Progenitor cell of endocrine pancreas (in vitro differentiated cells): ENCODE results near the gene AXIN2. TPM values are rescaled to one million over a fixed set of nuclear protein-coding genes. Genes with fewer than 3 reads are reported as not detected.

Experiments used
- DNase-seq: peaks from one replicate; pipeline ENCODE4 v3.0.0; 2021; ENCODE audit warnings: low spot score; ENCODE audit not compliant: unreplicated experiment
- H3K27ac Mint-ChIP-seq: 2 replicates; pipeline ENCODE4 v1.8.0; 2021; ENCODE audit warnings: mild to moderate bottlenecking, moderate library complexity, mixed read lengths
- H3K27me3 Mint-ChIP-seq: 2 replicates; pipeline ENCODE4 v1.8.0; 2021; ENCODE audit warnings: mixed read lengths
- H3K36me3 Mint-ChIP-seq: 2 replicates; pipeline ENCODE4 v1.8.0; 2022; ENCODE audit warnings: mixed read lengths; ENCODE audit not compliant: insufficient read depth
- H3K4me1 Mint-ChIP-seq: 2 replicates; pipeline ENCODE4 v1.8.0; 2021; ENCODE audit warnings: low read depth, mixed read lengths
- H3K4me3 Mint-ChIP-seq: 2 replicates; pipeline ENCODE4 v1.8.0; 2021; ENCODE audit warnings: low read depth, mild to moderate bottlenecking, moderate library complexity, mixed read lengths
- H3K9me3 Mint-ChIP-seq: 2 replicates; pipeline ENCODE4 v1.8.0; 2021; ENCODE audit warnings: low read depth, mixed read lengths
- CTCF ChIP-seq: fragments of 200-600 bp; sonication (generic); IDR thresholded peaks from one replicate; pipeline ENCODE4 v1.5.0; 2021; ENCODE audit warnings: antibody characterized with exemption, mild to moderate bottlenecking; ENCODE audit not compliant: unreplicated experiment
- total RNA-seq: library from RNA; stranded (reverse); gene quantifications from 2 replicates; pipeline ENCODE4 v1.2.1, GENCODE V29; 2021

The AXIN2 gene
- total RNA-seq, 1 donor from 2014 or later: 10.2 TPM

DNA sequence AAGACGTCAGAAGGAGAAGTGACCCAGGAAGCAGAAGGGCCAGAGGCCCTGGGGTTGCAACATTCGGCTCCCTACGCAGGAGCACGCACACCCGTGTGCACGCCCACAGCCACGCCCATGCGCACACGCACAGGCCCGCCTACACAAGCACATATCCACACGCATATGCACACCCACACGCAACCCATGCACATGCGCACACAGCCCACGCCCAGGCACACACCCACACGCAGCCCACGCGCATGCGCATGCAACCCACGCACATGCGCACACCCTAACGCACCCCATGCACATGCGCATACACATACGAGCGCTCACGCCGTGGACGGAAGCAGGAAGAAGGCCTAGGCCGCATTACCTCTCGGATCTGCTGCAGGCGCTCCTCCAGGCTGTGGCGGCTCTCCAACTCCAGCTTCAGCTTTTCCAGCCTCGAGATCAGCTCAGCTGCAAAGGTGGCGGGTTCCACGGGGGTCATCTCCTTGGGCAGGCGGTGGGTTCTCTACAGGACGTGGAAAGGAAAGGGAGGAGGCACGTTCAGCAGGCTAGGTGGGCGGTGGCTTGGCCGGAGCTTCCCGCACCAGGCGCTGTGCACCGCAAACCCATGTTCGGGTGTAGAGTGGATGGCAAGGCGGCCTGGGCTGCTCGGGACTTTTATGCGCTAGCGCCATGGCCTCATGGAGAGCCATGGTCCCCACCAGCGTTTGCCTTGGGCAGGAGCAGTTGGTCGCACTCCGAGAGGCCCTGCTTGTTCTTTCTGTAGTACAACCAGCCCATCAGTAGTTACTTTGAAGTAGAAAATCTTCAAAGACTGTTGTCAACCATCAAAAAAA, 23.4 kb downstream of the AXIN2 start:
- Mint-ChIP-seq H3K9me3 (no peaks in the 10 kb centered on the region), H3K4me1 (peaks cover 9% of the 10 kb centered on the region), H3K36me3 (peaks cover 18% of the 10 kb centered on the region), H3K4me3 (no peak overlapping the region), H3K27me3 (no peaks in the 10 kb centered on the region), H3K27ac (no peak overlapping the region)
- TF ChIP-seq CTCF: no peak
- no peak for DNase-seq

DNA sequence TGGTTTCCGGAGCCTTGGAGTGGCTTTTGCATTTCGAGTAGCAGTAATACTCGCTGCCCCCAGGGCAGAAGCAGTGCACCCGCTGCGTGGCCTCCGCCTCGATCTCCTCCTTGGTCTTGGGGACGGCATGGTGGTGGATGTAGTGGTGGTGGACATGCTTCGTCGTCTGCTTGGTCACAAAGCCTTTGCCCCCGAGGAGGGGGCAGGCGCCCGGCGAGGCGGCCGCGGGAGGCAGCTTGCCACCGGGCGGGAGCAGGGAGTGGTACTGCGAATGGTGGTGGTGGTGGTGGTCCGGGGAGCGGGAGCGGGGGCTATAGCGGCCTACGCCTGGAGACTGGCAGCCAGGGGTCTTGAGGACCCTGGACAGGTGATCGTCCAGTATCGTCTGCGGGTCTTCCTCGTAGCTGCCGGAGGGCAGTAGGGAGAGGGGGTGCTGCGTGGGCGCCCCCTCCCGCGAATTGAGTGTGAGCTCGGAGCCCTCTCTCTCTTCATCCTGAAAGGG, 24.1 kb downstream of the AXIN2 start:
- no peak overlapping the region for H3K27ac Mint-ChIP-seq
- no peaks in the 10 kb centered on the region for H3K9me3 Mint-ChIP-seq
- DNase-seq: no peak
- peaks cover 5% of the 10 kb centered on the region for H3K4me1 Mint-ChIP-seq
- H3K27me3 Mint-ChIP-seq: no peaks in the 10 kb centered on the region
- peaks cover 17% of the 10 kb centered on the region for H3K36me3 Mint-ChIP-seq
- H3K4me3 Mint-ChIP-seq: no peak overlapping the region
- no peak for TF ChIP-seq CTCF

GRCh38 chr17:65536573-65537342, 24.7 kb downstream of the AXIN2 start:
- Mint-ChIP-seq H3K27me3 (no peaks in the 10 kb centered on the region), H3K27ac (peak overlapping the region; percentile 15), H3K36me3 (peaks cover 18% of the 10 kb centered on the region), H3K4me1 (peaks cover 10% of the 10 kb centered on the region), H3K4me3 (no peak overlapping the region), H3K9me3 (no peaks in the 10 kb centered on the region)
- DNase-seq: no peak
- TF ChIP-seq CTCF: no peak

DNA sequence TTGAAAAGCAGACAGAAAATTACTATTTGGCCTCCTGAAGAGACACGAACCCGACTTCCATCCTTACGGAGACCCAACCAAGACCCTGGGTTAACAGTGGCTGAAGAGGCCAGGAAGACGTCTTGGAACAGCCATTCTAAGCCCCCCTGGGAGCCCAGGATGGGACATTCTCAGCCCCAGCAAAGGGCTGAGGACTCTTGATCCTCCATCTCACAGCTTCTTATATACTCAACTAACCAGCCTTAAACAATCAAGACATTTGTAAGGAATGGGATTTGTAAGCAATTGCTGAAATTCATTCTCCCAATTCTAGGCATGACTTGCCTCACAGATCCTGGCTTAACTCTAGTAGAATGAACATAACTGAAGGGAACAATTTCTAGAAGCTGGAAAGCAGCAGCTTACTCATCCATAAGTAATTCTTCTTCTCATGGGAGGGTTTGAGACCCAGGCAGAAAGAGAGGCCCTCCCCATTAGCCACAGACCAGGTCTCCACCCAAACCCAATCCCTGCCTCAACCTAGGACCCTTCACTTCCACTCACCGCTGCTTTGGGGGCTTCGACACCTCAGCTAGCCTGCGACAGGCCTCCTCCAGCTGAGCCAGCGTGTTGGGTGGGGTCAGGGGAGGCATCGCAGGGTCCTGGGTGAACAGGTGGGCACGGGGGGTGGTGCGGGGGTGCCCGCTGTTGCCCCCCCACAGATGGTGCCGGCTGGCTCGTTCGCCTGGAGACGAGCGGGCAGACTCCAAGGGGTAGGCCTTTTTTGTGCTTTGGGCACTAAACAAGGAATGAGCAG, 25.5 kb downstream of the AXIN2 start:
- no peak for DNase-seq
- TF ChIP-seq CTCF: no peak
- H3K27ac Mint-ChIP-seq: peak overlapping the region; percentile 15
- no peak overlapping the region for H3K4me3 Mint-ChIP-seq
- peaks cover 11% of the 10 kb centered on the region for H3K36me3 Mint-ChIP-seq
- no peaks in the 10 kb centered on the region for H3K9me3 Mint-ChIP-seq
- H3K4me1 Mint-ChIP-seq: peaks cover 18% of the 10 kb centered on the region
- no peaks in the 10 kb centered on the region for H3K27me3 Mint-ChIP-seq
